IMR-90 (cell line): ENCODE results near the gene TMEM140. TPM values are rescaled to one million over a fixed set of nuclear protein-coding genes. Genes with fewer than 3 reads are reported as not detected.

Source experiments
- ATAC-seq: fragments of 200-7000 bp; cut with Tn5 transposase; 2 replicates; pipeline ENCODE4 v1.9.1; 2020; ENCODE audit warnings: low read depth, mild to moderate bottlenecking, moderate library complexity
- BruUV-seq: library from RNA; stranded (reverse); fragments of 400-500 nt; replicated peaks from 2 replicates; lab custom pipeline; 2021; lab: Mats Ljungman, UMichigan
- CTCF ChIA-PET: fragments of 300-600 bp; formaldehyde crosslinking; extraction: SDS; loops from one replicate; lab custom pipeline; 2021; ENCODE audit warnings: antibody characterized with exemption; lab: Yijun Ruan, JAX
- POLR2A ChIA-PET: fragments of 300-600 bp; sonication (Branson Sonifier 250); formaldehyde crosslinking; loops from one replicate; lab custom pipeline; 2022; ENCODE audit warnings: antibody characterized with exemption; ENCODE audit not compliant: unreplicated experiment; lab: Charles Lee
- DNase-seq: peaks from one replicate; pipeline ENCODE4 v3.0.0; 2013
- H2AFZ ChIP-seq: replicated peaks from 2 replicates; pipeline ENCODE3; 2013; ENCODE audit warnings: low read length, mild to moderate bottlenecking; ENCODE audit not compliant: poor library complexity
- H2AK5ac ChIP-seq: 2 replicates; pipeline ENCODE4 v1.6.1; 2013; ENCODE audit warnings: low read depth, low read length, inconsistent platforms
- H2AK9ac ChIP-seq: replicated peaks from 2 replicates; pipeline ENCODE3; 2013; ENCODE audit warnings: mild to moderate bottlenecking, low read depth, low read length, moderate library complexity; ENCODE audit not compliant: poor library complexity
- H2BK120ac ChIP-seq: 2 replicates; pipeline ENCODE4 v1.6.1; 2013; ENCODE audit warnings: low read depth, low read length, inconsistent platforms
- H2BK15ac ChIP-seq: 3 replicates; pipeline ENCODE4 v1.6.1; 2013; ENCODE audit warnings: low read depth, low read length, inconsistent platforms
- H2BK20ac ChIP-seq: 2 replicates; pipeline ENCODE4 v1.6.1; 2013; ENCODE audit warnings: low read depth, mild to moderate bottlenecking, inconsistent platforms, low read length, moderate library complexity
- H2BK5ac ChIP-seq: 2 replicates; pipeline ENCODE4 v1.6.1; 2013; ENCODE audit warnings: mild to moderate bottlenecking, low read depth, low read length, inconsistent platforms; ENCODE audit not compliant: poor library complexity, severe bottlenecking
- H3K14ac ChIP-seq: replicated peaks from 2 replicates; pipeline ENCODE4 v1.6.1; 2013; ENCODE audit warnings: low read depth, low read length, inconsistent platforms
- H3K18ac ChIP-seq: 2 replicates; pipeline ENCODE4 v1.6.1; 2013; ENCODE audit warnings: low read depth, low read length, control low read depth
- H3K23ac ChIP-seq: 2 replicates; pipeline ENCODE4 v1.6.1; 2013; ENCODE audit warnings: low read depth, low read length, inconsistent platforms
- H3K27ac ChIP-seq: 2 replicates; pipeline ENCODE4 v1.5.1; 2013; ENCODE audit warnings: mild to moderate bottlenecking, control low read depth, low read length; ENCODE audit not compliant: insufficient read depth
- H3K27me3 ChIP-seq: 2 replicates; pipeline ENCODE4 v1.6.1; 2013; ENCODE audit warnings: low read length; ENCODE audit not compliant: control insufficient read depth, insufficient read depth
- H3K36me3 ChIP-seq: 2 replicates; pipeline ENCODE4 v1.6.1; 2013; ENCODE audit warnings: low read length, mixed read lengths; ENCODE audit not compliant: control insufficient read depth, insufficient read depth
- H3K4ac ChIP-seq: 2 replicates; pipeline ENCODE4 v1.6.1; 2013; ENCODE audit warnings: low read depth, low read length, inconsistent platforms
- H3K4me1 ChIP-seq: 2 replicates; pipeline ENCODE4 v1.6.1; 2013; ENCODE audit warnings: low read length, mixed read lengths; ENCODE audit not compliant: control insufficient read depth, insufficient read depth
- H3K4me2 ChIP-seq: 2 replicates; pipeline ENCODE4 v1.6.1; 2013; ENCODE audit warnings: low read depth, mild to moderate bottlenecking, control low read depth, low read length, moderate library complexity
- H3K4me3 ChIP-seq: 2 replicates; pipeline ENCODE4 v1.5.1; 2013; ENCODE audit warnings: low read depth, mild to moderate bottlenecking, control low read depth, low read length, moderate library complexity; ENCODE audit not compliant: insufficient read depth
- H3K56ac ChIP-seq: 2 replicates; pipeline ENCODE4 v1.6.1; 2013; ENCODE audit warnings: low read length, inconsistent platforms; ENCODE audit not compliant: insufficient read depth; ENCODE audit errors: extremely low read depth
- H3K79me1 ChIP-seq, 2 experiments: 2 replicates each; pipeline ENCODE4 v1.6.1; 2013; ENCODE audit warnings: low read length in 2 of 2, inconsistent platforms in 1 of 2, low read depth in 1 of 2
- H3K9ac ChIP-seq: 2 replicates; pipeline ENCODE4 v1.6.1; 2013; ENCODE audit warnings: low read depth, low read length, control low read depth
- H3K9me1 ChIP-seq: 2 replicates; pipeline ENCODE4 v1.6.1; 2013; ENCODE audit warnings: low read length, inconsistent platforms; ENCODE audit not compliant: insufficient read depth
- H3K9me3 ChIP-seq: 2 replicates; pipeline ENCODE4 v1.6.1; 2013; ENCODE audit warnings: low read length; ENCODE audit not compliant: control insufficient read depth, insufficient read depth
- H4K20me1 ChIP-seq: 2 replicates; pipeline ENCODE4 v1.6.1; 2013; ENCODE audit warnings: low read length, inconsistent platforms; ENCODE audit not compliant: insufficient read depth
- H4K5ac ChIP-seq: 2 replicates; pipeline ENCODE4 v1.6.1; 2013; ENCODE audit warnings: mild to moderate bottlenecking, low read depth, low read length, control low read depth
- H4K8ac ChIP-seq, 2 experiments: 2 replicates each; pipeline ENCODE4 v1.6.1; 2013; ENCODE audit warnings: low read depth in 2 of 2, low read length in 2 of 2, control low read depth in 1 of 2, inconsistent platforms in 1 of 2
- H4K91ac ChIP-seq: 2 replicates; pipeline ENCODE4 v1.6.1; 2013; ENCODE audit warnings: low read depth, low read length, inconsistent platforms; ENCODE audit not compliant: insufficient read depth
- CEBPB ChIP-seq: IDR thresholded peaks from 2 replicates; pipeline ENCODE4 v1.6.1; 2012; ENCODE audit warnings: low read depth, low read length, improper control_type of control experiment
- MAFK ChIP-seq: IDR thresholded peaks from 2 replicates; pipeline ENCODE4 v1.6.1; 2012; ENCODE audit warnings: low read depth, low read length, improper control_type of control experiment
- MXI1 ChIP-seq: IDR thresholded peaks from 2 replicates; pipeline ENCODE4 v1.6.1; 2012; ENCODE audit warnings: low read depth, mild to moderate bottlenecking, low read length, moderate library complexity, borderline replicate concordance
- NFE2L2 ChIP-seq: fragments of 150-350 bp; IDR thresholded peaks from 2 replicates; pipeline ENCODE4 v1.6.1; 2016; ENCODE audit warnings: low read depth, mild to moderate bottlenecking, low read length
- POLR2A ChIP-seq: IDR thresholded peaks from 2 replicates; pipeline ENCODE4 v1.6.1; 2012; ENCODE audit warnings: mild to moderate bottlenecking, low read depth, low read length
- RAD21 ChIP-seq: IDR thresholded peaks from 2 replicates; pipeline ENCODE4 v1.6.1; 2012; ENCODE audit warnings: low read length, improper control_type of control experiment
- RCOR1 ChIP-seq: IDR thresholded peaks from 2 replicates; pipeline ENCODE4 v1.6.1; 2012; ENCODE audit warnings: mild to moderate bottlenecking, low read length, improper control_type of control experiment; ENCODE audit not compliant: insufficient replicate concordance
- RFX5 ChIP-seq: IDR thresholded peaks from 2 replicates; pipeline ENCODE4 v1.8.0; 2012; ENCODE audit warnings: low read depth, mild to moderate bottlenecking, low read length, moderate library complexity
- SMC3 ChIP-seq: fragments of 150-350 bp; IDR thresholded peaks from 2 replicates; pipeline ENCODE4 v1.6.1; 2016; ENCODE audit warnings: low read depth, mild to moderate bottlenecking, antibody characterized with exemption, low read length, moderate library complexity
- WGBS, 2 experiments: methylation state at CpG; one replicate each; pipeline versions ENCODE4 v1.1.5 to v1.1.7; 2013; ENCODE audit warnings: missing lambda C conversion rate in 2 of 2; ENCODE audit not compliant: insufficient read length in 1 of 2; ENCODE audit errors: extremely low coverage in 2 of 2; 5-methylcytosine and 5-hydroxymethylcytosine counted together
- dilution Hi-C: fragments of 300-500 bp; cut with HindIII; formaldehyde crosslinking; loops from one replicate; pipeline ENCODE4 v1.14.3; 2018; ENCODE audit warnings: low sequenced_read_pairs; ENCODE audit not compliant: unreplicated experiment
- in situ Hi-C: fragments of 300-500 bp; cut with MboI; formaldehyde crosslinking; loops from 3 replicates; pipeline ENCODE4 v1.14.3; 2019; ENCODE audit warnings: low sequenced_read_pairs, inconsistent platforms, mixed read lengths
- intact Hi-C: fragments of 100-400 bp; cut with micrococcal nuclease; formaldehyde crosslinking; loops from 2 replicates; pipeline ENCODE4 v1.10.0; 2022
- polyA plus RNA-seq, 3 experiments: library from polyadenylated mRNA; depleted of rRNA; stranded (reverse); fragments of >200 nt; gene quantifications; 2 replicates each; pipeline ENCODE4 v1.2.3, GENCODE V29; 2012; ENCODE audit warnings: low replicate concordance in 1 of 3
- total RNA-seq: library from RNA; depleted of rRNA; stranded (reverse); fragments of >200 nt; gene quantifications from 2 replicates; pipeline ENCODE4 v1.2.3, GENCODE V29; 2012
- TF ChIP-seq, protein P1 (sequence below): fragments of 150-350 bp; IDR thresholded peaks from 2 replicates; pipeline ENCODE4 v1.6.1; 2016; ENCODE audit warnings: low read depth, mild to moderate bottlenecking, low read length, moderate library complexity, borderline replicate concordance

The TMEM140 gene
- total and polyA plus RNA-seq, 2 of the 4 experiments (the other 2 are of a cell fraction): 0.24 to 0.72 TPM

DNA sequence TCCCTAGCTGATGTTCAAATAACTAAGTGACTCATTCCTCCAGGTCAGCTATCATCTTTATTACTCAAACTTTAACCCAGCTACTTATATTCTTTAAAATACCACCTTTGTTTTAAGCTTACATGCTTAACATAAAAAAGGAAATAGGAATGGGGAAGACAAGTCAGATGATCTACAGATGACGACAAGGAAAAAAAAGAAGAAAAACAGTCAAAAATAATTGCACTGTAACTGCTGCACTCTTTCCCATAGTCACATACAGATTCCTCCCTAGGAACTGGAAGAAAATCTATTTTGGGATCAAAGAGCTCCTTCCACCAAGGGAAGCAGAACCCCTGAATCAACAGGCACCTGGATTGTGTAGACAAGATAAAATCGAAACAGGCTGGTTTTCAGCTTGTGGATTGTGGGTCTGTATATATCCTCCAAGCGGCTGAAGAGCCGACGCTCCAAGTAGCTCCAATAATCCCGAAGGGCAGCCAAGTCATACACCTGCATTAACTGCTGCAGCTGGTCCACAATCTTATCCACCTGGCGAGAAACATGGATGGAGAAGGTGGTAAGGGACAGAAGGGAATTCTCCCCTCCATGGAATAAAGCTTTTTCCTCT, 61.5 kb downstream of the TMEM140 start:
- no peak overlapping the region for H2BK20ac ChIP-seq
- no CpG with 5 or more reads among the region's 7 CpGs for WGBS, 2 experiments

More for the DNA sequence above, 61.5 kb downstream of the TMEM140 start:
- Histone ChIP-seq H3K36me3 (peaks cover 4% of the 10 kb centered on the region; the same call in 1 of the 2 replicates), H3K9ac (no peak overlapping the region), H2AK5ac (no peak overlapping the region), H3K4me3 (no peak overlapping the region), H3K27ac (no peak overlapping the region), H2BK15ac (no peak overlapping the region), H4K20me1 (no peaks in the 10 kb centered on the region), H2BK5ac (no peak overlapping the region), H4K91ac (no peak overlapping the region), H3K4me2 (no peak overlapping the region), H3K9me3 (no peaks in the 10 kb centered on the region), H2BK120ac (no peak overlapping the region), H3K79me1 (peaks cover 4 to 29% of the 10 kb centered on the region in 2 experiments; a peak in 3 of 4 replicates), H3K4me1 (peaks cover 3% of the 10 kb centered on the region; the same call in 1 of the 2 replicates), H4K5ac (no peak overlapping the region), H4K8ac (no peak overlapping the region), H3K9me1 (peaks cover 10% of the 10 kb centered on the region), H3K14ac (no peak overlapping the region), H3K27me3 (no peaks in the 10 kb centered on the region), H2AK9ac (no peak overlapping the region), H2AFZ (no peak overlapping the region), H3K18ac (no peak overlapping the region), H3K23ac (no peak overlapping the region), H3K4ac (no peak overlapping the region), H3K56ac (no peak overlapping the region)
- CTCF ChIA-PET: interaction anchor here (0.6 to 0.8 kb wide), 3 partner anchors 60 to 471 kb away, joined by 3 read pairs; no protein-coding TSS in a partner anchor
- no TSS peak for BruUV-seq
- DNase-seq (no peak), ATAC-seq (no peak)
- POLR2A ChIA-PET: no interaction called here
- intact Hi-C loops: no loop called here
- dilution Hi-C loops: no loop called here
- TF ChIP-seq RFX5: no peak
- TF ChIP-seq, protein P1, sequence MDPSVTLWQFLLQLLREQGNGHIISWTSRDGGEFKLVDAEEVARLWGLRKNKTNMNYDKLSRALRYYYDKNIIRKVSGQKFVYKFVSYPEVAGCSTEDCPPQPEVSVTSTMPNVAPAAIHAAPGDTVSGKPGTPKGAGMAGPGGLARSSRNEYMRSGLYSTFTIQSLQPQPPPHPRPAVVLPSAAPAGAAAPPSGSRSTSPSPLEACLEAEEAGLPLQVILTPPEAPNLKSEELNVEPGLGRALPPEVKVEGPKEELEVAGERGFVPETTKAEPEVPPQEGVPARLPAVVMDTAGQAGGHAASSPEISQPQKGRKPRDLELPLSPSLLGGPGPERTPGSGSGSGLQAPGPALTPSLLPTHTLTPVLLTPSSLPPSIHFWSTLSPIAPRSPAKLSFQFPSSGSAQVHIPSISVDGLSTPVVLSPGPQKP: no peak
- no peak for TF ChIP-seq MXI1
- no peak for TF ChIP-seq SMC3
- no peak for TF ChIP-seq MAFK
- TF ChIP-seq RCOR1: no peak
- TF ChIP-seq RAD21: no peak
- no peak for TF ChIP-seq CEBPB
- TF ChIP-seq NFE2L2: no peak
- no peak for TF ChIP-seq POLR2A
- in situ Hi-C loops: no loop called here
